ENCODE measurements around the gene MYO7B. TPM values are rescaled to one million over a fixed set of nuclear protein-coding genes. Genes with fewer than 3 reads are reported as not detected.

MYO7B gene
- total RNA-seq, 1 donor from 2014 or later, result 0.44 TPM

GRCh38 chr2:127503491-127503890 is 32.0 kb upstream of the MYO7B start:
- TF ChIP-seq CTCF (IDR thresholded peaks at IDR 0.05; ENCODE audit: borderline replicate concordance), result no peak

GRCh38 chr2:127504552-127505430 is 30.7 kb upstream of the MYO7B start:
- H3K4me3 ChIP-seq, result no peak overlapping the region
- peaks cover 56% of the 10 kb centered on the region for H3K36me3 ChIP-seq
- H3K27ac ChIP-seq (replicated peaks), result no peak overlapping the region
- no peak for DNase-seq
- intact Hi-C loops (cut with micrococcal nuclease), result no loop called here
- no peak for TF ChIP-seq CTCF (IDR thresholded peaks at IDR 0.05; ENCODE audit: borderline replicate concordance)
- H3K27me3 ChIP-seq (ENCODE audit: low read depth), result no peaks in the 10 kb centered on the region
- peaks cover 38% of the 10 kb centered on the region for H3K4me1 ChIP-seq
- no peaks in the 10 kb centered on the region for H3K9me3 ChIP-seq (replicated peaks)

More at GRCh38 chr2:127503491-127503890, 32.0 kb upstream of the MYO7B start:
- peaks cover 25% of the 10 kb centered on the region for H3K4me1 ChIP-seq
- no peaks in the 10 kb centered on the region for H3K9me3 ChIP-seq (replicated peaks)
- intact Hi-C loops (cut with micrococcal nuclease), result no loop called here
- H3K27ac ChIP-seq (replicated peaks), result no peak overlapping the region
- H3K36me3 ChIP-seq, result peaks cover 69% of the 10 kb centered on the region
- no peak for DNase-seq
- H3K27me3 ChIP-seq (ENCODE audit: low read depth), result no peaks in the 10 kb centered on the region
- no peak overlapping the region for H3K4me3 ChIP-seq

- Histone ChIP-seq H3K4me3 (no peak overlapping the region), H3K9me3 (replicated peaks) (no peaks in the 10 kb centered on the region), H3K4me1 (peaks cover 48% of the 10 kb centered on the region), H3K36me3 (peaks cover 39% of the 10 kb centered on the region), H3K27me3 (ENCODE audit: low read depth) (no peaks in the 10 kb centered on the region), H3K27ac (replicated peaks) (no peak overlapping the region)
- intact Hi-C loops (cut with micrococcal nuclease), result no loop called here
- no peak for TF ChIP-seq CTCF (IDR thresholded peaks at IDR 0.05; ENCODE audit: borderline replicate concordance)
- DNase-seq, result no peak
Measured at GRCh38 chr2:127506510-127506909, 29.0 kb upstream of the MYO7B start.

- peaks cover 65% of the 10 kb centered on the region for H3K4me1 ChIP-seq
- intact Hi-C loops (cut with micrococcal nuclease), result no loop called here
Measured at GRCh38 chr2:127508023-127508630, 27.4 kb upstream of the MYO7B start.

GRCh38 chr2:127508631-127509034 is 26.9 kb upstream of the MYO7B start:
- Histone ChIP-seq H3K4me1 (peaks cover 70% of the 10 kb centered on the region), H3K36me3 (peaks cover 19% of the 10 kb centered on the region), H3K27me3 (ENCODE audit: low read depth) (no peaks in the 10 kb centered on the region), H3K9me3 (replicated peaks) (no peaks in the 10 kb centered on the region), H3K27ac (replicated peaks) (peak overlapping the region; percentile 65), H3K4me3 (peak overlapping the region; percentile 1)
- peak; percentile 68 for DNase-seq
- intact Hi-C loops (cut with micrococcal nuclease), result no loop called here
- TF ChIP-seq CTCF (IDR thresholded peaks at IDR 0.05; ENCODE audit: borderline replicate concordance), result no peak

More at GRCh38 chr2:127508023-127508630, 27.4 kb upstream of the MYO7B start:
- Histone ChIP-seq H3K27ac (replicated peaks) (peak overlapping the region; percentile 65), H3K4me3 (peak overlapping the region; percentile 1), H3K27me3 (ENCODE audit: low read depth) (no peaks in the 10 kb centered on the region), H3K9me3 (replicated peaks) (no peaks in the 10 kb centered on the region), H3K36me3 (peaks cover 22% of the 10 kb centered on the region)
- no peak for TF ChIP-seq CTCF (IDR thresholded peaks at IDR 0.05; ENCODE audit: borderline replicate concordance)
- no peak for DNase-seq
